HUES48 (cell line): Measurements from ENCODE around the gene GRB10.

ENCODE experiments used
- H3K27ac ChIP-seq: one replicate; pipeline ENCODE4 v1.7.0; 2013; ENCODE audit warnings: low read depth, low read length, inconsistent platforms
- H3K27me3 ChIP-seq: 2 replicates; pipeline ENCODE4 v1.6.1; 2013; ENCODE audit warnings: mild to moderate bottlenecking, low read length; ENCODE audit not compliant: control insufficient read depth, insufficient read depth
- H3K36me3 ChIP-seq: 2 replicates; pipeline ENCODE4 v1.6.1; 2013; ENCODE audit warnings: low read length; ENCODE audit not compliant: control insufficient read depth, insufficient read depth
- H3K4me1 ChIP-seq: 2 replicates; pipeline ENCODE4 v1.6.1; 2013; ENCODE audit warnings: mild to moderate bottlenecking, low read length; ENCODE audit not compliant: control insufficient read depth, insufficient read depth
- H3K4me3 ChIP-seq: 2 replicates; pipeline ENCODE4 v1.5.1; 2013; ENCODE audit warnings: mild to moderate bottlenecking, low read depth, low read length
- H3K9ac ChIP-seq: 2 replicates; pipeline ENCODE4 v1.6.1; 2013; ENCODE audit warnings: mild to moderate bottlenecking, low read depth, low read length, moderate library complexity
- H3K9me3 ChIP-seq: 2 replicates; pipeline ENCODE4 v1.6.1; 2013; ENCODE audit warnings: low read length; ENCODE audit not compliant: control insufficient read depth, insufficient read depth

Gene GRB10

GRCh38 chr7:50688226-50688590, 94.5 kb downstream of the GRB10 start:
- peaks cover 25% of the 10 kb centered on the region for H3K36me3 ChIP-seq
- no peak overlapping the region for H3K4me3 ChIP-seq
- no peaks in the 10 kb centered on the region for H3K27me3 ChIP-seq
- H3K9me3 ChIP-seq, result no peaks in the 10 kb centered on the region
- no peak overlapping the region for H3K27ac ChIP-seq
- peaks cover 15% of the 10 kb centered on the region; the same call in 1 of the 2 replicates for H3K4me1 ChIP-seq
- no peak overlapping the region for H3K9ac ChIP-seq

- Histone ChIP-seq H3K27ac (no peak overlapping the region), H3K9me3 (no peaks in the 10 kb centered on the region), H3K4me1 (peaks cover 15% of the 10 kb centered on the region; the same call in 1 of the 2 replicates), H3K27me3 (no peaks in the 10 kb centered on the region), H3K4me3 (no peak overlapping the region), H3K9ac (no peak overlapping the region), H3K36me3 (peaks cover 20% of the 10 kb centered on the region)
Observed at GRCh38 chr7:50687575-50688225, 95.0 kb downstream of the GRB10 start.

- no peaks in the 10 kb centered on the region for H3K9me3 ChIP-seq
- peaks cover 18% of the 10 kb centered on the region for H3K4me1 ChIP-seq
- H3K9ac ChIP-seq, result no peak overlapping the region
- H3K4me3 ChIP-seq, result no peak overlapping the region
- H3K27ac ChIP-seq, result no peak overlapping the region
- peaks cover 20% of the 10 kb centered on the region for H3K36me3 ChIP-seq
- H3K27me3 ChIP-seq, result no peaks in the 10 kb centered on the region
Observed at GRCh38 chr7:50687096-50687495, 95.6 kb downstream of the GRB10 start.

GRCh38 chr7:50685135-50686065, 97.3 kb downstream of the GRB10 start:
- Histone ChIP-seq H3K27me3 (no peaks in the 10 kb centered on the region), H3K4me1 (peaks cover 18% of the 10 kb centered on the region), H3K9me3 (no peaks in the 10 kb centered on the region), H3K27ac (no peak overlapping the region), H3K36me3 (peaks cover 20% of the 10 kb centered on the region), H3K4me3 (no peak overlapping the region), H3K9ac (no peak overlapping the region)

GRCh38 chr7:50684713-50685075, 98.0 kb downstream of the GRB10 start:
- Histone ChIP-seq H3K36me3 (peaks cover 19% of the 10 kb centered on the region), H3K9ac (no peak overlapping the region), H3K27me3 (no peaks in the 10 kb centered on the region), H3K27ac (no peak overlapping the region), H3K4me1 (peaks cover 16% of the 10 kb centered on the region), H3K9me3 (no peaks in the 10 kb centered on the region), H3K4me3 (no peak overlapping the region)

GRCh38 chr7:50684011-50684712, 98.5 kb downstream of the GRB10 start:
- Histone ChIP-seq H3K4me1 (peaks cover 17% of the 10 kb centered on the region), H3K27ac (no peak overlapping the region), H3K27me3 (no peaks in the 10 kb centered on the region), H3K4me3 (no peak overlapping the region), H3K9ac (no peak overlapping the region), H3K36me3 (peaks cover 13% of the 10 kb centered on the region; the same call in 1 of the 2 replicates), H3K9me3 (no peaks in the 10 kb centered on the region)

- Histone ChIP-seq H3K27me3 (no peaks in the 10 kb centered on the region), H3K4me1 (peaks cover 25% of the 10 kb centered on the region), H3K9ac (no peak overlapping the region), H3K4me3 (no peak overlapping the region), H3K27ac (no peak overlapping the region), H3K36me3 (0 out of 2 replicates have a peak, but pooled peaks cover 4% of the 10 kb centered on the region), H3K9me3 (no peaks in the 10 kb centered on the region)
Observed at GRCh38 chr7:50682573-50682972, 100.1 kb downstream of the GRB10 start.

GRCh38 chr7:50682079-50682478, 100.6 kb downstream of the GRB10 start:
- no peak overlapping the region for H3K9ac ChIP-seq
- no peak overlapping the region for H3K4me3 ChIP-seq
- no peaks in the 10 kb centered on the region for H3K36me3 ChIP-seq
- no peak overlapping the region for H3K27ac ChIP-seq
- H3K9me3 ChIP-seq, result no peaks in the 10 kb centered on the region
- peaks cover 30% of the 10 kb centered on the region for H3K4me1 ChIP-seq
- no peaks in the 10 kb centered on the region for H3K27me3 ChIP-seq

GRCh38 chr7:50681432-50682045, 101.2 kb downstream of the GRB10 start:
- H3K4me3 ChIP-seq, result no peak overlapping the region
- no peaks in the 10 kb centered on the region for H3K36me3 ChIP-seq
- H3K4me1 ChIP-seq, result peaks cover 31% of the 10 kb centered on the region
- H3K27ac ChIP-seq, result no peak overlapping the region
- no peak overlapping the region for H3K9ac ChIP-seq
- H3K9me3 ChIP-seq, result no peaks in the 10 kb centered on the region
- H3K27me3 ChIP-seq, result no peaks in the 10 kb centered on the region

GRCh38 chr7:50679218-50680007, 103.3 kb downstream of the GRB10 start:
- Histone ChIP-seq H3K9me3 (no peaks in the 10 kb centered on the region), H3K27ac (no peak overlapping the region), H3K4me1 (peaks cover 31% of the 10 kb centered on the region), H3K9ac (no peak overlapping the region), H3K27me3 (no peaks in the 10 kb centered on the region), H3K36me3 (peaks cover 3% of the 10 kb centered on the region; the same call in 1 of the 2 replicates), H3K4me3 (no peak overlapping the region)
